ENCODE measurements around the gene ANK3.

Gene ANK3

DNA sequence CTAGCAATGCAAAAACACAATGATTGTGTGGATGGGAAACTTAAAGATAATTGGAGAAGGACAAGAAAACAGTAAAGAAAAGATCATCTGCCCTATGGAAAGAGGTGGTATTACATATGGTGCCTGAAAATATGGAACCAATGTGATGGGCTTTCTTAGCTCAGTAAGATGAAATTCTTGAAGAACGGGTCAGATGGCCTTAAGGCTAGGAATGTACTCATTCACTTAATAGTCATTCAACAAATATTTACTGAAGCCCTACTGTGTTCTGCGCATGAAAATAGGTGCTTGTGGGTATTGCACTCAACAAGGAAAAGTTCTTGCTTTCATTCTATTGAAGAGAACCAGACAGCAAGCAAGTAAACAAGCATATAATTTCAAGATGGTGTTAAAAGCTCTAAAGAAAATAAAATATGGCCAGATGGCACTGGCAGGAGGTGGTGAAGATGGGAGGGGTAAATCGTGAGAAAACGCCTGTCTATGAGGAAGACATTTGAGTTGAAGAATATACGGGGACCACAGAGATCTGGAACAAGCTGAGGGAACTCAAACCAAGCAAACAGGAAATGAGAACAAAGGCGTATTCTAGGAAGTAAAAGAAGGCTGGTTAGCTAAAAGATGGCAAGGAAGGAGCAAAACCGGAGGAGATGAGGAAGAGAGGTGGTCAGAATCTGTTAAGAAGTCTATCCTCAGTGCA, 179.7 kb downstream of the ANK3 start:
- DNase-seq: no peak

DNA sequence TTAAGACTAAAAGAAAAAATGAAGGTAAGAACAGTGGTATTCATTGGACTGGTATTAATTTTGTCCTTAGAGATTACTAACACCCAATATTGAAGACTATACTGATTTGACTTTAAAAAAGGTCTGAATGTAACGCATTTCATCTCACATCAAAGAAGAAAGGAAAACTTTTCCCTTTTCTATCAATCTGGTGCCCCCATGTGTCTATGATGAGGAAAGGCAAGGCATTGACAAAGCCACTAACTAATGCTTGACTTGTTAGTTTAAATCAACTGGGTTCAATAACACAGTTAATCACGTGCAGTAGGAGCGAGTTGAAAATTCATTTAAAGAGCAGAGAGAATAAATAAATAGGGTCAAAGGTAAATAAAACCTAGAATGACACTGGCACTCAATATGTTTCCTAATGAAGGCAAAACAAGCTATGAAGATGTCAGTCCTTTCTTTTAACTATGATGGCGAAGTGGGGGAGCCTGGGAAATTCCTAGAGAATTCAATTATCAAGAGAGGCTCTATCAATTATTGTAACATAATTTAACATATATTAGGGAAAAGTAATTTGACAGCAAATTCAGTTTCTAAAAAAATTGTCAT, 180.9 kb downstream of the ANK3 start:
- no peak for DNase-seq

DNA sequence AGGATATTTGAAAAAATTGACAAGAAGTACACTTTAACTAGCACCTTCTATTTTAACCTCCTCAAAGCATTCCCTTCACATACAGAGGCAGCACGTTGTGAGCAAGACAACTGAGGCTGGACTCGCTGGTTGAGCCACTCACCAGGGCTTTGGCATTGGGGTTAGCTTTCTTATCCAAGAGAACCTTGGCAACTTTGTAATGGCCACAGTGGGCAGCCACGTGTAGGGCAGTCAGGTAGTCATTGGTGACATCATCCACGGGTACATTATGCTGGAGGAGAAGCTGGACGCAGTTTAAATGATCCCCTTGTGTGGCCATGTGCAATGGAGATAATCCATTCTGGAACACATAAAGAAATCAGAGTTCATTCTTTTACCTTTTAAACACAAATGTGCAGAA, 181.8 kb downstream of the ANK3 start:
- no peak for DNase-seq

DNA sequence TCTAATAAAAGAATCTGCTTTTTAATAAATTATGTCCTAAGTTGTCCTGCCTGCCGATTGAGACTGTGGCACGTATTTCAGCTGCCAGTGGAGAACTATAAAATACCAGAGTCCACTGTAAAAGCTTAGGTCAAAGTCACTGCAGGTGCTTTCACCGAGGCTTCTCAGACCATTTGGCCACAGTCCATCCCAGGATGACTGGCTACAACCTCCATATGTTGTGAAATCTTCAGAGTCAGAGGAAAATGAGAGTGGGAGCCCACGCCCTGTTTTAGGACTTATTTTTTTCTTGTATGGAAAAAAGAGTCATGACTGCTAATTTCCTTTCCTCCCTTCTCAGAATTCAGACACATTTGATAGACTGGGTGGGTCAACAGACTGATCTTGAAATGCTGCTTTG, 182.9 kb downstream of the ANK3 start:
- DNase-seq: no peak

DNA sequence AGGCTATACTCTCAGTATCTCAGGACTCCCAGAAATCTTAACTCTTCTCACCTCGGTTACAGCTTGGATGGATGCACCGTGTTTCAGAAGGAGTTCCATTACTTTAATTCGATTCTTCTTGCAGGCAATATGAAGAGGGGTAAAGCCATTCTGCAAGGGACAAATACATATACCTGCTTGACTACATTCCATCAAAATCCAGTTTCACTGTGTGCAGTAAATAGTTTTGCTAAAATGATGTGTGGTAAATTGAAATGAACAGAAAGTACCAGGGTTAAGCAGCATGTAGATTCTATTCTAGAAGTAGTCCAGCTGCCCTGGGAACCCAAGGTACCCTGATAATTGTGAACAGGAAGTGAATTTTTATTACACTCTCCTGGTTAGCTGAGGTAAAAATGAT, 183.9 kb downstream of the ANK3 start:
- DNase-seq: no peak

DNA sequence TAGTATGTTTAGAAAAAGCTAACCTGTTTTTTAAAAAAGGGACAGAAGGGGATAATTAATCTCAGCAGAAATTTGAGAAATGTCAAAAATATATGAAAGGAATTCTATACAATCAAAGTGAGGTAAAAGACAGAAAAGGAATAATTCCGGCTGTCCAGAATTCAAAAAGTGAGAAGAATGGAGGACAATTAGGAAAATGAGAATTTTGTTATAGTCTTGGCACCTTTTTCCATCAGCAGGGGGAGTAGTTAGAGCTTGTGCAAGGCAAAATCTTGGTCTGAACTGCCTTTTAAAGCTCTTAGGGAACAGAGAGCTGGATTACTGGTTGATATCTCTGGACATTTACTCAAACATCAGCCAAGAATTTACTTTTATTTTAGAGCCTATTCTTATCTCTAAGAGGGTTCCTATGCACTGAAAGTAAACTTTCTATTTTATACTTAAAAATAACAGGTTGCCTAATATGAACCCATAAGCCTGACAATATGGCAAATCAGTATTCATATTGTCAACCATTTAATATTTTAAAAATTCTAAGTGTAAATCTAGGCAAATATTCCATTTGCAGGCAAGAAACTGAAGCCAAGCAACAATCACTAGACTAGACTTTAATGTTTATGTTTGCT, 185.6 kb downstream of the ANK3 start:
- DNase-seq: no peak

DNA sequence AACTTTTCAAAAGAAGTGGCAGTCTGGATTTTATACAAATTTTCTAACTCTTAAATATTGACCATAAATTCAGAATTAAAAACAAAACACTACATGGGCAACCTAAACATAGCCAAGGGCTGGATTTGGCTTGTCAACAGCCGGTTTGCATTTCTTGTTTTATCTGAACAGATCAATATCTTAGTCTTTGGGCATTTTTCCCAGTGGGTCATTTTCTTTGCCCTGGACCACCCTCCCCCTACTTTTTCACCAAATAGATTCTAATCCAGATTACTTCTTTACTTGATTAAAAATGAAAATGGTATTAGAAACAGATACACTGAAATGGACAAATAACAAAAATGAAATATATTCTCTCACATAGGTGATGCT, 189.0 kb downstream of the ANK3 start:
- DNase-seq: no peak

DNA sequence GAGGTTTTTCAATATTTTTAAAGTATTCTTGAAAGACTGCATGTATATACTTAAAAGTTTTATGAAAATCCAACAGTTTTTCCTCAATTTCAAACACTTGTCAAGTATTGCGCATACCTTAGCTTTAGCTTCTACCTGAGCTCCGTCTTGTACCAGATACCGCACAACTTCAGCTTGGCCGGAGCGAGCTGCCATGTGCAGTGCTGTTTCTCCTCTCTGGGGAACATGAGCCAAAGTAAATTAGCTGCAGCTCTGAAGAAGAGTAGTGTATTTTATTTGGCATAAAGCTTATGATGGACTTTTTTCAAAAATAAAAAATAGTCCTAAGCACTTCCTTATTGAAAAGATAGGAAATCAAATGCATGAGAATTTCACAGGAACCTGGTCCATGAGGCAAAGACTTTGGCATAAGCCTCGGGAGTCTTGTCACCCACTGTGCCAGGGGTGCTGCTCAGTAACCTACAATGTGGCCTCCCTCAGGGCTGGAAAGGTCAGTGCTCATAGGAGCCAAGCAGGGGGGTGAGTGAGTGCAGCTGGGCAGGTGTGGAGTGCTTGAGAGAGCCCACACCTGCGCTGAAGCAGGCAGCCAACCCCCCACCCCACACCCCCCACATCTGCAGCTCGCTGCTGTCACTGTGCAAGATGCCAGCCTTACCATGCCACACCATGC, 189.5 kb downstream of the ANK3 start:
- DNase-seq: no peak

DNA sequence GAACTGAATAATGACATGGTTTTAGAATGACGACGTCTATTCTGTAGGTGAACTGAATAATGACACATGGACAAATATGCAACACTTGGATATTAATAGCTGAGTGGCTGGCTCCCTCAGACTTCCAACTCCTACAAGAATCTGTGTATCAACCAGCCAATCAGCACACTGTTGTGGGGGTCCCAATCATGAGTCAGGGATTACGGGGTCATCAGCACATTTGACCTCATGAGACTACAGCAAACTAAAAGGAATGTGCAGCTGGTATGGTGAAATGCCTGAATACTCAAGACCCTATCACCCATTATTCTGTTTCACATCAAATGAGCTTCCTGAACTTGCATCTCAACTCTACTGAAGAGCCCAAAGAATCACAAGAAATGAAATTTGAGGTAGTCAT, 192.5 kb downstream of the ANK3 start:
- DNase-seq: no peak

DNA sequence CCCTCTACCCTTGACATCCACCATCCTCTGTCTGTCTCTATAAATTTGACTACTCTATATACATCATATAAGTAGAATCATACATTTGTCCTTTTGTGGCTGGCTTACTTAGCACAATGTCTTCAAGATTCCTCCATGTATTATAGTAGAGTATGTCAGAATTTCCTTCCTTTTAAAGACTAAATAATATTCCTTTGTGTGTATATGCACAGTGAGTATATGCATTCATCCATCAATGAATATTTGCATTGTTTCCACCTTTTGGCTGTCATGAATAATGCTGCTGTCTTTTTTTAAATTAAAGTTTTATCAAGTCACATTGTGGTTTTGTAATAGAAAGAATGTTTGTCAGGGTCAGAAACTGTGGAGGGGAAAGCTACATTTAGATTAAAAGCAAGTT, 195.3 kb downstream of the ANK3 start:
- no peak for DNase-seq

DNA sequence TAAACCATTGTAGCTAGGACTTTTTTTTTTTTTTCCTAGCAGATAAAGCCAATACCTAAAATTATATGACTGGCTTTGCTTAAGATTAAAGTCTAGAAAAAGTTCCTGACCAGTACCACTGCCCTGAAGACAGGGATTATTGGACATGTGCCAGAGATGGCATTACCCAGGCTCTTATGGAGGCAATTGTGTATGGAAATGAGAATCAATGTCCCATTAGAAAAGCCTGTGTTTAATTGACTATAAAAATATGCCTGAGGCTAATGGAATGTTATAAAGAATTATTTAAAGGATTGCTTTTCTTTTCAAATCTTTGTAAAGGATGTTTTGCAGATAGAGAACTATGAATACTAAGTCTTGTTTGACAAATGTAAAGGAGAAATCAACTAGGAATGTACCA, 196.7 kb downstream of the ANK3 start:
- no peak for DNase-seq

DNA sequence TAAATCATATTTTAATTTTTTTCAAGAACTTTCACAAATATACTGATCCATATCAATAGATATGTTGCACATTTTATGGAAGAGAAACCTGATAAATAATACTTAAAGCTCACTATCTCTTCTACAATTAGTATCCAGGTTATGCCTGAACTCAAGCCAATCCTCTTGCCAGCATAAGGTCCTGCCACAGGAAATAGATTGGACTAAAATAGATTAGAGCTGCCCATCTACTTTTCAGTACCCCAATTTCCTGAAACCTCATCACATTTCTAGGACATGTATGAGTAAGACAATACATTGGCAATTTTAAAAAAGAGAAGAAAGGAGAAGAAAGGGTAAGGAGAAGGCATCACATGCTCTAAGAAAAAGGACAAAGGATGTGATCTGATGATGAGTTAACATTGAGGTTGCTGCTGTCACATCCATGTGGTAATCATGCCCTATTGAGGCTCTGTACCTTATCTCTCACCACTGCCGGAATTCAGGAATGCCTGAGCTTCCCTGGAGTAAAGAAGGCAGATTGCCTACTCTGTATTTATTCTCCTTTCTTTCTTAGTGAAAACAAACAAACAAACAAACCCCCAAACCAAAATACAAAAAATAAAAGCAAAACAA, 199.7 kb downstream of the ANK3 start:
- no peak for DNase-seq

DNA sequence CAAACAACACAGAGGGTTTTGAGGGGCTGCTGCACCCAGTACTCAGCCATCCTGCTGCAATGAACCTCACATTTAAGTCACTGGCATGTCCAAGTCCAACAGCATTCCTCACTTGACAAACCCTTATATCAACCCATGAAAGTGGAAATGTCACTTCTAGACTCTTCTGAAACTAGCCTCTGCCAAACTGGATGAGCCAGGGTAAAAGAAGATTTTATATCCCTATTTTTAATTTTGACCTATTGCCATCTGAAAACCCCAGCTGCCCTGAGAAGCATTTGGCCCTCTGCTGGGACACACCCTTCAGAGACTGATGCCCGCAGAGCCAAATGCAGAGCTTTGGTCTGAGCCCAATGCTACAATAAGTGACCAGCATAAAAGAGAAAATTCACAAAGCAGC, 201.1 kb downstream of the ANK3 start:
- DNase-seq: no peak

DNA sequence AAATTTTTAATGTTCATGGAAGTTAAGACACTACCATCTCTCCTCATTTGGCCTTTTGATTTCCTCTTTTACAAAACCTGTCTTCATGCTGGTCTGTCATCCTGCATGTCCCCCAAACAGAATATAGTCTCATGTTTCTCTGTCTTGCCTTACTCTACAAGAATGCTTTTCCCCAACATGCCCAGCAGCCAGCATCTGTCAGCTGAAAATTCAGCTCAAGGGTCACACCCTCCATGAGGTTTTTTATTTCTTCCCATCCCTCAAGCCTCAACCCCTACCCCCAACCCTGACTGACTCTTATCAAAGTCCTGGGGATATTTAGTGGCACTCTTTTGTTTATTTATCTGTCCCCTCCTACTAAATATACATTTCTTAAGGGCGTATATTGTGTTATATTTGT, 202.0 kb downstream of the ANK3 start:
- DNase-seq: no peak

DNA sequence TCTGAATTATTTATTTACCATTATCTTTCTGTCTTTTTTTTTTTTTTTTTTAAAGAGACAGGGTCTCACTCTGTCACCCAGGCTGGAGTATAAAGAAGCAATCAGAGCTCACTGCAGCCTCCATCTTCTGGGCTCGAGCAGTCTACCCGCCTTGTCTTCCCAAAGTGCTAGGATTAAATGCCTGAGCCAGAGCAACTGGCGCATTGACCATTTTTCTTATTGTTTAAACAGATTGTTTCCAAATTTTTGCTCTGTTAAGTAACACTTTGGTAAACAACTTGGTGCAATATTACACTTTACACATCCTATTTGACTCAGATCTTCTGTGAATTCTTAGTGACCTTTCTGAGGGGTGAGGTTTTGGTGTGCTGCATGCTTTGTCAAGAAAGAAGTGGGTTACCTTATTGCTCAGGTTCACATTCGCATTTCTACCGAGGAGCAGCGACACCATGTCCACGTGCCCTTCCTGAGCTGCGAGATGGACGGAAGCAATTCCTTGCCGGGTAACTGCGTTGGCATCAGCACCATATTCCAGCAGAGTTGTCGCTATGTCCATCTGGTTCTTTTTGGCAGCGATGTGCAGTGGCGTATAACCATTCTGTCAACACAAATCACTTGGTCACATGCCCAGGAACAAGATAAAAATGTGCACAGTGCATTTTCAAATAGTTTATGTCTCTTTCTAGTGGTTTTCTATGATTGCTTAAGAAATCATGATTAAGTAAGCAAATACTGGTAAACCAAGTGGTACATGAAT, 203.2 kb downstream of the ANK3 start:
- no peak for DNase-seq

DNA sequence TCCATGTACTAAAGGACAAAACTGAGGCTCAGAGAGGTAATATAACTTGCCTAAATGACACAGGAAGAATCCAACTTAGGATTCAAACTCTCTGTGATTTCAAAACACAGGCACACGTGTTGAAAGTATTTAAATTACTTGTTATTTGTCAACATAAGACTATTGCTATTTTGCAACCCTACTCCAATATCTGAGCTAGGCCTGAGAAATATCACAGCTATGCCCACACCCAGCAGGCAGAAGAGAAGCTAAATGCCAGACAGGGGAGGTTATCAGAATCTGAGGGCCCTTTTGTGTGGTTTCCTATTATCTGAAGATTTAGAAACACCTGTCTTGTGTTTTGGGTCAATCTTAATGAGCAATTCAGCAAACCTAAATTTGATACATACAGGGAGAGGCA, 204.3 kb downstream of the ANK3 start:
- no peak for DNase-seq

DNA sequence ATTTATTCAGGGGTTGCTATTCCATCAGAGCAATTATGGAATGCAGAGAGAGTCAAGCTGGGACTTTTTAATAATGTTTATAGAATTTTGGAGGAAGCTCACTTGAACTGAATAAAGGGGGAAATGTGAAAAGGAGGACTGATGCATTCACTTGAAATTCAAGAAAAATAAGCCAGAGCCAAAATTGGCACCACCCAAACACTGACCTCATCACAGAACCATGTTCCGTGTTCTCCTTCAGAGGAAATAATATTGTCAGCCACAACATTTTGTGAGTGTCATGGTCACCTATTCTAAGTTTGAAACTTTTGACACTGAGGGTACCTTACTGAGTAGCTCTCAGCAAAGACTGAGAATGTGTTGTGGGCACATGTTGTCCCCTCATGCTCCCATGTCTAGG, 207.0 kb downstream of the ANK3 start:
- no peak for DNase-seq

DNA sequence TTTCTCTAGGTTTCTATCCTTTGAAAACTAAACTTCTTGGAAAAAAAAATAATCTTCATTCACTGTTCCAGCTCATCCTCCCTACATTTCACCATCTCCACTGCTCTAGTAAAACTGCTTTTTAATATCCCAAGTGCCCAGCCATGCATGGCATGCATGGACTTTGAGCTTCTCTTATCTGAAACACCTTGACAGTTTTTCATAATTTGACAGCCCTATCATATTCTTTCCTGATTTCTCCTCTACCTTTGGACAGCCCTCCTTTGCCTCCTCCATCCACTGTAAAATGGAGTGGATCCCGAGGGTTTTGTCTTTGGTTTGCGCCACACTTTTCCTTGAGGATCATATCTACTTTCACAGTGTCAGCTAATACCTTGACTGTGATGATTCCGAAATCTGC, 212.8 kb downstream of the ANK3 start:
- no peak for DNase-seq

DNA sequence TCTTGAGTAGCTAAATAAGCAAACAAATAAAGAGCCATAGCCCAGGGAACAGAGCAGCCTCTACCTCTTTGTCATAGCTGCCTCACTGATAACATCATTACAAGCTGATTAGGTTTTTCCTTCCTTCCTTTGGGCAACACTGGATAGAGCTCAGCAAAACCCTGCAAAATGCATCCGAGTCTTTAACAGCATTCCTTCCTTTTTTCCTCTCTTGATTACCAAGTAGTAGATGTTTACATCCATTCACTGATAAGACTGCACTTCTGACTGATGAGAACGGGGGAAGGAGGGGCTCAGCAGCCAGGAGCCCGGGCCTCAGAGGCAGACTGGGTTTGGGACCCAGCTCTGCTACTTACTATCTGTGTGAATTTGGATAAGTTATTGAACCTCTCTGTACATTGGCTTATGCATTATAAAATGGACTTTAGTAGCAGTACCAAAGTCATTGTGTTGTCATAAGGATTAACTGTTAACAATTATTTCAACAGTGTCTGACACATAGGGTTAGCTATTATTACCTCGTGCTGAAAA, 214.2 kb downstream of the ANK3 start:
- no peak for DNase-seq

DNA sequence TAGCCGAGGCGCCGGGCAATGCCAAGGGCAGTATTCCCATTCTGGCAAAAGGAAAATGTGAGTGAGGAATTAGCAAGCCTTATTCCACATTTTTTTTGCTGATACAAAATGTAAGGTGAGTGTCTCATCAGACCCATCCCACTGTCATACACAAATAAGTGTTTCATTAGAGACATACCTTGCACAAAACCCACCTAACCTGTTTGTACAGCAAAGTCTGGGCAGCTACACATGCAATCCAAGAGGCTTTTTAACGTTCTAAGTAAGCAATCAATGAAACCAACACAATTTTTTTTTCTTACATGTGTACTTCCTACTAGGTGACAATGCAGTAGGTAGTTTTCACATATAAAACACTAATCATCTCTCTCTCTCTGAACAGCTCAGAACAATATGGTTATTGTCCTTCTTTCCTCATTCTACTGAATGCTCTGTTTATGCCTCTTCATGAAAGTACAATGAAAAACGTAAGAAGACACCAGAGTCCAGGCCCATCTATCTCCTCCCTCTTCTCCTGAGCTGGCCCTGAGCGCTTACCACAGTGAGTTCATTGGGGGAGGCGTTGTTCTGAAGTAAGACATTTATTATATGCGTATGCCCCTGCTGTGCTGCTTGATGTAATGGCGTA, 217.2 kb downstream of the ANK3 start:
- DNase-seq: no peak

DNA sequence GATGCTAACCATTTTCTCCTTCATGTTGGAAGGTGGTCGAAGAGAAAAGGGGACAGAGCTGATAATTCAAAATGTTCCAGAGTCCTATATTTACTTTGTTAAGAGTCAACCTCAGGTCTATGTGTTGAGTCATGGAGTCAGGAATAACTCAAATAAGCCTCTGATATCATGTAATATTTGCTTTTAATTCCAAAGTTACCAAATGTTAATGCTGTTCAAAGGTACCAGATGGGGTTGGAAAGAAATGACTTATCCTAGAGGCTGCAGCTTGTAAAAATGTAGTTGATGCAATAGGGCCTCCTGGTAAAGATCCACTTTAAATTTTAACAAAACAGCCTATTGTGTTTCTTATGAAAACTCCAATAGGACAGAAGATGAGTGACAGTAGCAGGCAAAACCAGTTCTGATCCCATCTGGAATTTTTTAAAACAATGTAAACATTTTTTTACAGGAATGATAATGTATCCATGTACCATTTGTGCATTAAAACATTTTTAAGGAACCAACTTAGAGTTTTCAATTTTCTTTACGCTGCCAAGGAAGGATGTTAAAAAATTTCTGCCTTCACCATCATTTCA, 218.2 kb downstream of the ANK3 start:
- no peak for DNase-seq

DNA sequence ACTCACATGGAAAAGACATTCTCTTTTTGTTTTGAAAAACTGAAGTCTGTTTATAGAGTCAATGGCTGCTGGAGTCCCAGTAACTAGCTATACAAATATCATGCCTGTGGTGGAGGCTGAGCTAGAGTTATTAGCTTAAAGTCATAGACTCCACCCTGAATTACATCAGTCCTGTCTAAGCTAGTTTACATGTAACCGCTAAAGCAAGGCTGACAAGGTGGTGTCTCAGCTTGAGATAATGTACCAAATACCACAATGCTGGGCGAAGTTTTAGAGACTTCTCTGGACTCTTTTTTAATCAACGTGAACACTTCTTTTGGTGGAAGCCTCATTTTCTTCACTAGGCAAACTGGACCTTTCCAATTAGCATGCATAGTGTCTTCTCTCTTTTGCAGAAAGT, 219.4 kb downstream of the ANK3 start:
- no peak for DNase-seq

Data from stimulated activated CD4-positive, alpha-beta T cell treated with anti-CD3 and anti-CD28 coated beads, Interleukin-2, amount 100 ng/mL, for 24 hours (primary cell).